ENCODE results near the gene TRIM2.

GRCh38 chr4:153217440-153217839 is 13.2 kb downstream of the TRIM2 start:
- TF ChIP-seq, protein P1, sequence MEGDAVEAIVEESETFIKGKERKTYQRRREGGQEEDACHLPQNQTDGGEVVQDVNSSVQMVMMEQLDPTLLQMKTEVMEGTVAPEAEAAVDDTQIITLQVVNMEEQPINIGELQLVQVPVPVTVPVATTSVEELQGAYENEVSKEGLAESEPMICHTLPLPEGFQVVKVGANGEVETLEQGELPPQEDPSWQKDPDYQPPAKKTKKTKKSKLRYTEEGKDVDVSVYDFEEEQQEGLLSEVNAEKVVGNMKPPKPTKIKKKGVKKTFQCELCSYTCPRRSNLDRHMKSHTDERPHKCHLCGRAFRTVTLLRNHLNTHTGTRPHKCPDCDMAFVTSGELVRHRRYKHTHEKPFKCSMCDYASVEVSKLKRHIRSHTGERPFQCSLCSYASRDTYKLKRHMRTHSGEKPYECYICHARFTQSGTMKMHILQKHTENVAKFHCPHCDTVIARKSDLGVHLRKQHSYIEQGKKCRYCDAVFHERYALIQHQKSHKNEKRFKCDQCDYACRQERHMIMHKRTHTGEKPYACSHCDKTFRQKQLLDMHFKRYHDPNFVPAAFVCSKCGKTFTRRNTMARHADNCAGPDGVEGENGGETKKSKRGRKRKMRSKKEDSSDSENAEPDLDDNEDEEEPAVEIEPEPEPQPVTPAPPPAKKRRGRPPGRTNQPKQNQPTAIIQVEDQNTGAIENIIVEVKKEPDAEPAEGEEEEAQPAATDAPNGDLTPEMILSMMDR (conservative IDR thresholded peaks at IDR 0.05; ENCODE audit: low read length), result no peak
- no peak for TF ChIP-seq EZH2phosphoT487 (IDR thresholded peaks at IDR 0.05; ENCODE audit: borderline replicate concordance, low read depth, low read length)
